ENCODE measurements around the gene BCL6B. TPM values are rescaled to one million over a fixed set of nuclear protein-coding genes. Genes with fewer than 3 reads are reported as not detected.
"Not testable (repeated sequence)": the region's sequence is repeated elsewhere in the genome, so short reads cannot be mapped to it uniquely, and the experiment has no call there.

The BCL6B gene
- total RNA-seq, 4 donors from 2014 or later = 0.15 to 1.9 (median 0.67) TPM

- intact Hi-C loops (cut with DNase I) = loop anchor here (10.0 kb wide), 1 partner anchor 155 kb away; the partner anchor contains the start of gene TEKT1
- TF ChIP-seq POLR2A (IDR thresholded peaks at IDR 0.05) = no peak
- no peak for TF ChIP-seq CTCF (IDR thresholded peaks at IDR 0.05)
- Histone ChIP-seq H3K36me3 (no peaks in the 10 kb centered on the region), H3K27me3 (no peaks in the 10 kb centered on the region), H3K9me3 (no peaks in the 10 kb centered on the region), H3K4me1 (peaks cover 0 to 25% (median 0%) of the 10 kb centered on the region in 3 donors), H3K27ac (peak overlapping the region in 2 of 4 donors; percentile 17 to 70), H3K4me3 (no peak overlapping the region)
- 74 to 81% methylated on average over 2 of the region's 2 CpGs for WGBS, 2 donors
- DNase-seq = no peak
Observed at GRCh38 chr17:6989779-6990178, 33.1 kb upstream of the BCL6B start.

GRCh38 chr17:6993613-6994056 is 29.2 kb upstream of the BCL6B start:
- H3K27ac ChIP-seq = peak overlapping the region in 1 of 4 donors; percentile 3
- not testable (repeated sequence) for H3K36me3 ChIP-seq, DNase-seq, H3K4me3 ChIP-seq, H3K27me3 ChIP-seq, H3K9me3 ChIP-seq
- 64 to 85% methylated on average over 2 to 5 of the region's 5 CpGs for WGBS, 2 donors
- intact Hi-C loops (cut with DNase I) = loop anchor here (10.0 kb wide), 1 partner anchor 159 kb away; the partner anchor contains the start of gene TEKT1
- peaks cover 0 to 40% (median 12%) of the 10 kb centered on the region in 3 donors for H3K4me1 ChIP-seq

GRCh38 chr17:6994118-6994598 is 28.7 kb upstream of the BCL6B start:
- intact Hi-C loops (cut with DNase I) = loop anchor here (10.0 kb wide), 1 partner anchor 159 kb away; the partner anchor contains the start of gene TEKT1
- H3K9me3 ChIP-seq = no peaks in the 10 kb centered on the region
- no peak for TF ChIP-seq POLR2A (IDR thresholded peaks at IDR 0.05)
- TF ChIP-seq CTCF (IDR thresholded peaks at IDR 0.05) = no peak
- no peak overlapping the region for H3K4me3 ChIP-seq
- DNase-seq = no peak
- peaks cover 0 to 40% (median 12%) of the 10 kb centered on the region in 3 donors for H3K4me1 ChIP-seq
- WGBS, 2 donors = 86 to 93% methylated on average over 10 of the region's 10 CpGs
- no peaks in the 10 kb centered on the region for H3K27me3 ChIP-seq
- peak overlapping the region in 1 of 4 donors; percentile 3 for H3K27ac ChIP-seq
- H3K36me3 ChIP-seq = peaks cover 0 to 13% (median 0%) of the 10 kb centered on the region in 3 donors

- Histone ChIP-seq H3K27me3 (no peaks in the 10 kb centered on the region), H3K4me3 (peak overlapping the region; percentile 46 to 69 (median 60)), H3K4me1 (peaks cover 0 to 40% (median 12%) of the 10 kb centered on the region in 3 donors), H3K36me3 (peaks cover 0 to 19% (median 4%) of the 10 kb centered on the region in 3 donors), H3K27ac (peak overlapping the region in 3 of 4 donors; percentile 85 to 91 (median 87)), H3K9me3 (no peaks in the 10 kb centered on the region)
- WGBS, 2 donors = 70 to 78% methylated on average over 9 of the region's 9 CpGs
- TF ChIP-seq POLR2A (IDR thresholded peaks at IDR 0.05) (no peak), CTCF (IDR thresholded peaks at IDR 0.05) (no peak)
- intact Hi-C loops (cut with DNase I) = loop anchor here (10.0 kb wide), 1 partner anchor 160 kb away; the partner anchor contains the start of gene TEKT1
- DNase-seq = no peak
Observed at GRCh38 chr17:6994666-6995256, 28.1 kb upstream of the BCL6B start.

GRCh38 chr17:6995500-6996255 is 27.2 kb upstream of the BCL6B start, which contains the start of gene ALOX12:
Gene ALOX12 (plus strand): TSS chr17:6996049. CDS start chr17:6996118, 69 bp downstream.
- H3K4me1 ChIP-seq = peaks cover 0 to 40% (median 12%) of the 10 kb centered on the region in 3 donors
- H3K27ac ChIP-seq = peak within 1 kb of the TSS; percentile 53 to 91 (median 86)
- peak within 1 kb of the TSS; percentile 46 to 69 (median 60) for H3K4me3 ChIP-seq
- intact Hi-C loops (cut with DNase I) = loop anchor here (10.0 kb wide), 1 partner anchor 161 kb away; the partner anchor contains the start of gene TEKT1
- TF ChIP-seq CTCF (IDR thresholded peaks at IDR 0.05) (no peak), POLR2A (IDR thresholded peaks at IDR 0.05) (peak in 2 of 4 donors; percentile 57 to 75)
- peaks cover 6 to 29% (median 7%) of the 10 kb centered on the region in 3 donors for H3K36me3 ChIP-seq
- no peaks in the 10 kb centered on the region for H3K9me3 ChIP-seq
- no peaks in the 10 kb centered on the region for H3K27me3 ChIP-seq
- 17 to 34% methylated on average over 4 to 9 of the region's 64 CpGs for WGBS, 2 donors
- DNase-seq = no peak

Measured in esophagus squamous epithelium (tissue), 5 donors.